Inflammatory macrophage treated with lipopolysaccharide for 4 hours (primary cell): ENCODE results near the gene LRRC15.

Experiments used
- DNase-seq: peaks from one replicate; pipeline ENCODE4 v3.0.0-alpha.2; 2020

The LRRC15 gene

GRCh38 chr3:194313560-194314387 is 55.8 kb downstream of the LRRC15 start:
- DNase-seq = no peak

- no peak for DNase-seq
Measured at GRCh38 chr3:194312743-194313281, 56.7 kb downstream of the LRRC15 start.

GRCh38 chr3:194312186-194312742 is 57.3 kb downstream of the LRRC15 start:
- DNase-seq = no peak

- DNase-seq = no peak
Measured at GRCh38 chr3:194311000-194311399, 58.5 kb downstream of the LRRC15 start.

DNA sequence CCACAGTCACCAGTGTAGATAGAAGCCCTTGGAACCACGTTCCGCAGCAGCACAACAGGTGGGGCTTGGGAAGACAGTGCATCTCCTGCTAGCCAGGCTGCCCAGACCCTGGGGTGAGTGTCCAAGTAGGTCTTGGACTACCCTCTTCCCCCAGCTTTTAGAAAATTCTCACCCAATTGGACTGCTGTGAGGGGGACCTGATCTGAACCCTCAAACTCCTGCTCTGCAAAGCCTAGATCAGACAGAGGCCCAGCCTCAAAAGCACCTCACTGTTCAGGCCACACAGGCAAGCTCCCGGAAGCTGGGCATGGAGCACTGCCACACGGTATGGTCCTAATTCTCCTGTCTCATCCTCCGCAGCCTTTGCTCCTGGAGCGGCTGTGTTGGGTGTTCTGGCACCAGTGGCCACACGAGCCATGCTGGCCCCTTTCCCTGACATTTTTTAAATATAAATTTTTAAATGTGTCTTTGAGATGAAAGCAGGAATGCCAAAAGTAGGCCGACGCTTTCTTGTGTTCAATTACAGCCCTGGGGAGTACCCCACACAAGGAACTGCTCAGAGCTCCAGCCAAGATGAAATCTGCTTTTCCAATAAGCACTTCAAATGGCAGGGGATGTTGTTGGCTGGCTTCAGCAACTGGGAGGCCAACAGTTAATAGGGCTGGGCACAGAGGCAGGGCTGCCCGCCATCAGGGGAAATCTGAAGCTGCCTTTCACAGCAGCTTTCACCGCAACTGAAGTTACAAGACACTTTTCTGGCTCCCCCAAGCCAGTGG is 59.3 kb downstream of the LRRC15 start:
- DNase-seq = no peak

- peak; percentile 61 for DNase-seq
Measured at GRCh38 chr3:194308601-194309449, 60.7 kb downstream of the LRRC15 start.

DNA sequence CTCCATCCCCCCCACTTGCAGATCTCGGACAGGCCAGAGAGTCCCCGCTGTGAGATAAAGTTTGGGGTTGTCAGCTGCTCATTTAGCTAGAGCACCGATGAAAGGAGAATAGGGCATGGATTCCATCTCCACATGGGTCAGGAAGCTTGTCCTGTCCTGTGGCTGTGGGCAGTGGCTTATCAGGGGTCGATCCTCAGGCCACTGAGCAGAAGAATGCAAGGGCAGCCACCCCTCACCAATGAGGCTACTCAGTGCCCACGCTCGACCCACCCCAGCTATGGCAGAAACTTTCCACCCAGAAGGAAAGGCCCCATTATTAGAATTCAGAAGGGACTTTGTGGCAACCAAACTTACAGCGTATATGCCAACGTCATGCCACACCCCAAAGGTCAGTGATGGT is 61.7 kb downstream of the LRRC15 start:
- no peak for DNase-seq

GRCh38 chr3:194306771-194307640 is 62.5 kb downstream of the LRRC15 start:
- no peak for DNase-seq

- DNase-seq = no peak
Measured at GRCh38 chr3:194306109-194306686, 63.3 kb downstream of the LRRC15 start.

DNA sequence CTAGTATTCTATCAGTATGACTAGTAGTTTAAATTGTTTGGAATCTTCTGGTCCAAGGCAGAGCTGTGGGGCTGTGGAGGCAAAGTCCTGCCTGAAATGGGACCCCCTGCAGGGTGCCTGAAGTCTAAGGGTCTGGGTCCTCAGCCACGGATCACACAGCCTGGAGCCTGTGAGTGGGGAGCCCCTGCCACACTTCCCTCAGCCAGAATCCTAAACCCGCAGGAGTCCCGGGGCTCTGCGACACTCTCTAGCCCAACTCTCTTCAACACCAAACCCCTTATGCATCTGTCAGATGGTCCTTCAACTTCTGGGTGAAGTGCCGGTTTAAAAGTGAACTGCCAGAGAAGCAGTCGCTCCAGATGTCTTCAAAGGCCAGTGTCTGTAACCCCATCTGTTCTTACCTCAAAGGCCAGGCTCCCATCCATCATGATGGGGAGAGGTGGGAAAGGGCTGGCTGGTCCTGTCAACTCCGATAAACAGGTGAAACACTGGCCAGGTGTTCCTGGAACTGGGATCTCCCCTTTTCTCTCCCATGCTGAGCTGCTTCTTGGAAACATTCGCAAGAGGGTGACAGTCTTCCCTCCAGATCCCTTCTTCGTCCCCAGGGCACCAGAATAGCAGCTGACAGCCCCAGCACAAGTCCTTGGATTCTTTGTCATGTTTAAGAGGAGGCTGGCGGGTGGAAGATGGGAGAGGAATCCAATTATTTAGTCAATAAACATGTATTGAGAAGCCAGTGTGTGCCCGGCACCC is 64.0 kb downstream of the LRRC15 start:
- DNase-seq = no peak
